Upper lobe of left lung (tissue), 4 donors: ENCODE data around the gene TRUB2.

ENCODE experiments used
- CTCF ChIP-seq, 6 experiments: fragments of 450-650 bp in 4 of 6; fragments of 200-600 bp in 2 of 6; sonication (generic) in 2 of 6; IDR thresholded peaks; one replicate each; pipeline ENCODE4 v1.5.1; 2016 to 2019; ENCODE audit warnings: antibody characterized with exemption in 6 of 6
- POLR2A ChIP-seq, 4 donors: fragments of 450-650 bp; IDR thresholded peaks; one replicate each; pipeline ENCODE4 v1.5.1; 2016 to 2017; ENCODE audit warnings: antibody characterized with exemption in 4 of 4, mild to moderate bottlenecking in 2 of 4

GRCh38 chr9:128274245-128274644 lies 48.0 kb downstream of the TRUB2 start:
- no peak for TF ChIP-seq CTCF (IDR thresholded peaks at IDR 0.05)
- TF ChIP-seq POLR2A (IDR thresholded peaks at IDR 0.05) = no peak
